Measurements from ENCODE around the gene SLC25A44.

The SLC25A44 gene

DNA sequence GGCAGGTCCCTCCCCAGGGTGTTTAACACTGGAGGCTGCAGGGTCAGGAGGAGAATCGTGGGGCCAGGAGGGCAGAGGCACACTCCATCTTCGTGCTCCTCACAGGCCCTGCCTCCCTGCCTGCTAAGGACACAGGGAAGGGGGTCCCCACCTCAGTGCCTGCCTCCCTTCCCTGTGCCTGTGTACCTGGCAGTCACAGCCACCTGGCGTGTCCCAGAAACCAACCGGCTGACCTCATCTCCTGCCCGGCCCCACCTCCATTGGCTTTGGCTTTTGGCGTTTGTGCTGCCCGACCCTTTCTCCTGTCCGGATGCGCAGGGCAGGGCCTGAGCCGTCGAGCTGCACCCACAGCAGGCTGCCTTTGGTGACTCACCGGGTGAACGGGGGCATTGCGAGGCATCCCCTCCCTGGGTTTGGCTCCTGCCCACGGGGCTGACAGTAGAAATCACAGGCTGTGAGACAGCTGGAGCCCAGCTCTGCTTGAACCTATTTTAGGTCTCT lies 47.5 kb downstream of the SLC25A44 start:
- DNase-seq (ENCODE audit: low spot score): no peak

DNA sequence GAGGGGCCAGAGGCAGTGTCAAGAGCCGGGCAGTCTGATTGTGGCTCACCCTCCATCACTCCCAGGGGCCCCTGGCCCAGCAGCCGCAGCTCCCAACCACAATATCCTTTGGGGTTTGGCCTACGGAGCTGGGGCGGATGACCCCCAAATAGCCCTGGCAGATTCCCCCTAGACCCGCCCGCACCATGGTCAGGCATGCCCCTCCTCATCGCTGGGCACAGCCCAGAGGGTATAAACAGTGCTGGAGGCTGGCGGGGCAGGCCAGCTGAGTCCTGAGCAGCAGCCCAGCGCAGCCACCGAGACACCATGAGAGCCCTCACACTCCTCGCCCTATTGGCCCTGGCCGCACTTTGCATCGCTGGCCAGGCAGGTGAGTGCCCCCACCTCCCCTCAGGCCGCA lies 48.0 kb downstream of the SLC25A44 start, which contains the start of gene BGLAP:
Gene BGLAP (plus strand): TSS at position 259 of the 400 bp plus-strand sequence. CDS start 48 bp downstream, at position 307.
- no peak for DNase-seq (ENCODE audit: low spot score)

DNA sequence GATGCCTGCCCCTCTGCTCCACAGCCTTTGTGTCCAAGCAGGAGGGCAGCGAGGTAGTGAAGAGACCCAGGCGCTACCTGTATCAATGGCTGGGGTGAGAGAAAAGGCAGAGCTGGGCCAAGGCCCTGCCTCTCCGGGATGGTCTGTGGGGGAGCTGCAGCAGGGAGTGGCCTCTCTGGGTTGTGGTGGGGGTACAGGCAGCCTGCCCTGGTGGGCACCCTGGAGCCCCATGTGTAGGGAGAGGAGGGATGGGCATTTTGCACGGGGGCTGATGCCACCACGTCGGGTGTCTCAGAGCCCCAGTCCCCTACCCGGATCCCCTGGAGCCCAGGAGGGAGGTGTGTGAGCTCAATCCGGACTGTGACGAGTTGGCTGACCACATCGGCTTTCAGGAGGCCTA lies 48.8 kb downstream of the SLC25A44 start:
- DNase-seq (ENCODE audit: low spot score): no peak

DNA sequence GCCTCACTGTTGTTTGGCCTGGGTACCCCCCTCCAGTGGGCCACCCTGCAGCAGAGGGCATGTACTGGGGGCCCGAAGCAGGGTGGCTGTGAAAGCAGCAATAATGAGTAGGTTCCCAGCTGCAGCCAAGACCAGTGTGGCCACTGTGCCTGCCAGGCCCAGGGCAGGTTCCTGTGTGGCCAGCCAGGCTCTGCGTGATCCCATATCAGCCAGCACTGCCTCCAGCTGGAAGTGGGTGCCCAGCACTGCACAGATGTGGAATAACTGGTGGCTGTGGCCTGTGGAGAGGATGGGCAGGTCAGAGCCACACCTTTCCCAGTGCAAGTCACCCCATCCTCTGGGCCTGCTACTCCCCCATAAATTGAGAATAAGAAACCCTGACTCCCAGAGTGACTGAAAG lies 50.2 kb downstream of the SLC25A44 start:
- no peak for DNase-seq (ENCODE audit: low spot score)

DNA sequence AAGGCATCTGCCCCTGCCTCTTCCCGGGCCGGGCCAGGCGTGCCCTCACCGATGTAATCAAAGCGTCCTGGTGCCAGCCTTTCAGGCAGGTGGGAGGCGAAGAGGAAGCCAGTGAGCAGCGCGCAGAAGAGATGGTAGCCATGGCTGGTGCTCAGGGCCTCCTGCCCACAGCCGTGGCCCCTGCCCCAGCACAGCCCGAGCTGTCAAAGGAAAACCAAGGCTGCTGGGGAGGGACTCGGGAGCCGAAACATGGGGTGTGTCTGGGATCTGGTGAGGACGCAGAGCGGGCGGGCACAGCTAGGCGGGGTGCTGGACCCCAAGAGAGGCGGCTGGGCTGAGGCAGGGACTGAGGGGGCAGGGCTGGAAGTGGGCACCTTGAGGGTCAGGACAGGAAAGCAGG lies 50.8 kb downstream of the SLC25A44 start:
- no peak for DNase-seq (ENCODE audit: low spot score)

DNA sequence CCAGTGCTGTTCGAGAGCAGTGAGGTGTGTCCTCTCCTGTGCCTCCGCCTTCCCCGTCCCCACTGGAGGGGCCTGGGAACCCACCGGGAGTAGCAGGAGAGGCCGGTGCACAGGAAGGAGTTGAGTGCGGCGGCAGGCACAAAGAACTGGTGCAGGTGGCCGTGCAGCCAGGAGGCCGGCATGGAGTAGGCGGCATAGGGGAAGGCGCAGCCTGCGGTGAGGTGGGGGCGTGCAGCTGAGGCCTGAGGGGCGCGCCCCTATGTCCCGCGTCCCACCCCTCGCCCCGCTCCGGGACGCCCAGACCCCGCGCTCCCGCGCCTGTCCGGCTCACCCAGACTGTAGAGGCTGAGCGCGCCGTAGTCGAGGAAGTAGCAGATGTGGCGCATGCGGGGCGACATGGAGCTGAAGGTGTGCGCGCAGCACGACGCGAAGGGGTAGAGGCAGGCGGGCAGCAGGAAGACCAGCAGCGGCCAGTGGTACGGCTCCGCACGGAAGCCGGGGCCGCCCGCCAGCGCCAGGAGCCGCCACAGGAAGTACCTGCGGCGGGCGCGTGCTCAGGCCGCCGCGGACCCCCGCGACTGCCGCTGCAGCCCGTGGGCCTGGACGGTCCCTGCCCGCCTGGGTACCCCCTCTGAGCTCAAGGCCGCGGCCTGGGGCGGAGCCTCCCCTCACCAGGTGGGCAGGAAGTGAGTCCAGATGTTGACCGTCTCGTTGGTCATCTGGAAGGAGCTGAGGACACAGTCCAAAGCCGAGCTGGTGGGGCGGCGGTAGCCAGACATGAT lies 51.7 kb downstream of the SLC25A44 start:
- no peak for DNase-seq (ENCODE audit: low spot score)

DNA sequence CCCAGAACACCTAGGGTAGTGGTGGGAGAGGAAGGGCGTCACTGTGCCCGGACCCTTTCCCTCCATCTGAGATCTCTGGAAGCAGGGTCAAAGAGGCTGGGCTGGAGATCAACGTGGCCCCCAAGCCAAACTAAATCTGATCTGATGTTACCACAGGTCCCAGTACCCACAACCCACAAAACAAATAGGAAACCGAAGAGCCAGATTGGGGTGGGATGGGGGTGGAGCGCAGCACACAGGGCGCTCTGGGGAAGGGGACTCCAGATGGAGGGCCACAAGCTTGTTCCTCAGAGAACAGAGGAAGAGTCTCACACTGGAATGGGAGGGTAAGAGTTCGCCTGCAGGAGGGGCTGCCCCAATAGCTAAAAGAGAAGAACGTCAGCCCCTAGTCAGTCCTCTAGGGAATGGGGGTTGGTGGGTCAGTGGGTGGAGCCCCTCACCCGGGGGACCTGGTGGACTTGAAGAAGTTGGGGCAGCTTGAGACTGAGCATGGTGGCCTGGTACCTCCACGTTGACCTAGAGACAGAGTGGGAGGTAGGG lies 52.4 kb downstream of the SLC25A44 start:
- no peak for DNase-seq (ENCODE audit: low spot score)

DNA sequence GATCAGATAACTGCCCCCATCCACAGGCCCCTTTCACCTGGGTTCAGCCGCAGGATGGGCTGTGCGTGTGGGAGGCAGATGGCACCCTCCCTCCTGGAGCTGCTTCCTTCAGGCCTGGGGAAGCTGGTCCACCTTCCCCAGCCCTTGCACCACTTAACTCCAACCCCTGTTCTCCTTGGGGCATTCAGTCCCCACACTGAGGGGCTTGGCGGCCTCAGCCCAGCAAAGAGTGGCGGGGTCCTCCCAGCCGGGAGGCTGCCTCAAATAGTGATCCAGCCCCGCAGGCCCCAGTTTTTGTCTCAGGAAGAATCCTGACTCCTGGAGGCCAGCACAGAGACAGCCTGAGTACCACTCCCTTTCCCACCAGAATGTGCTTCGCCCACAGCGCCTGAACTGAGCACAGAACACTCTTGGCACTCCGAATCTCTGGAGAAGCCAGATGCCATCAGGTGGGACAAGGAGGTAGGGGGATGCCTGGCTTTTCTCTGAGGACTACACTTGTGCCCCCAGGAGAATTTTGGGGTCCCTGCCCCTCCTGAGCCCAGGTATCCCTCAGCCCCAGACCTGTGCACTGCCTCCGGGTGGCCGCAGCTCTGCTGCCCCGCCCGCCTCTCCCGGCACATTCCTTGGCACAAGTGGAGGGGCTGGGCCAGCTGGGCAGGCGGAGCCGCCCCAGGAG lies 53.0 kb downstream of the SLC25A44 start:
- peak; percentile 32 for DNase-seq (ENCODE audit: low spot score)

DNA sequence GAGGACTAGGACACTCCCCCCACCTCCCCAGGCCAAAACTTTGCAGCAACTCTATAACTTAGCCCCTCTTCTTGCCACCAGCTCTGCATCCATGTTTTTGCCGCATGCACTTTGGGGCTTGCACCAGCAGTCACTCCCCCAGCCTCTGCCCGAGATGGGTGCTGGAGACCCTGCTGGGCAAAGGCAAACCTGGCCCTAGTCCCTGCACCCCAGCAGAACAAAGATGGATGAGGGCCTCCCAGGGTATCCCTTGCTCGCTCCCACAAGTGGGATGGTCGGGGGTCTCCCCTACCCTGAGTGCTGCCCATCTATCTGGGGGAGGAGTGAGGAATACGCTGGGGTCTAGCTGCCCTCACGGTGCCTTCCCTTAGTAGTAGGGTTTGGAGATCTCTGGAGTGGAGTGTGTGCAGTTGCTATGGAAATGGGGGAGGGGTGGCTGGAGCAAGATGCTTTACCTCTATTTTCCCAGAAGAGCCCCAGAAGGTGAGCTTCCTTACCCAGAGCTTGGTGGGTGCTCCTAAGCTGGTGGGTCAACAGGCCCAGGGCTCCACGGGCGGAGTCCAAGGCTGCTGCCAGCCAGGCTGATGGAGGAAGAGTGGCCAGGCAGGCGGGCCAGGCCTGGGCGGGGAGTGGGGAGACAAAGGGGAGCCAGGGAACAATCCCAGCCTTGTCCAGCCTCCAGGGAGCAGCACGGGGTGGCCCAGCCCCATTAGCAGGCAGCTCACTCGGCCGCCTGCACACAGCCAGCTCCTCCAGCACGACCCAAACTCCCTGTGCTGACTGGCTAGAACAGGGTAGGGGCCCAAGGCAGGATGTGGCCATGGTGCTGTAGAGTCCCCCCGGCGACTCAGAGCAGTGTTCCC lies 53.8 kb downstream of the SLC25A44 start, which contains the start of gene PAQR6:
Gene PAQR6 (minus strand): TSS at position 597 of the 863 bp plus-strand sequence. CDS start 1,325 bp downstream, outside the sequence.
- DNase-seq (ENCODE audit: low spot score): no peak

DNA sequence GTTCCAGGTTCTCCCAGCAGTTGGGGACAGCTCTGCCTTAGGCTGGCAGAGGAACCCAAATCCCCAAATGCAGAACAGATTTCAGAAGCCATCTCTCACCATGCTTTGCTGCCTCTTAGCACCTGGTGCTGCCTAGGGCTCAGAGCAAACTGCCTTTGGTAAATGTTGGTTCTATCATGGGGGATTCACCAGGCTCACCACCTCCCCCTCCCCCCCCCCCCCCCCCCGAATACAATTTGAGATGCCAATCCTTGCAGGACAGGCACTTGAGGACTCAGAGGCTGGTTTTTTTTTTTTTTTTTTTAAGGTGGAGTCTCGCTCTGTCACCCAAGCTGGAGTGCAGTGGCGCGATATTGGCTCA lies 54.4 kb downstream of the SLC25A44 start:
- DNase-seq (ENCODE audit: low spot score): no peak

DNA sequence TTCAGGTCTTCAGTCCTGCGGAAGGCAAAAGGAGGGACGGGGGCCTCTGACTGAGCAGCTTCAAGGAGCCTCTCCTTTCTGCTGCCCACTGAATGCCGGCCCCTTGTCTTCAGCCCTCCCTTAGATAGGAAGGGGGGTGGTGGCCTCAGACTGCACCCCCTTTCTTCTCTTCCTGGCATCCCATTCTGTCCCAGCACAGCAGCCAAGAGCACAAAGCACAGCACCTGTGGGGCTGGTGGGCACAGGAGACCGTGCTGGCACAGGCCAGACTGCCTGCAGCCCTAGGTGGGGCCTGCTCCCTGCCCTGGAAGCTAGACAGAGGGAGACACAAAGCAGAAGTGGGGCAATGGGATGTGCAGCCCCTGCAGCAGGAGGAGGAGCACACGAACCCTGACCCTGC lies 55.7 kb downstream of the SLC25A44 start:
- no peak for DNase-seq (ENCODE audit: low spot score)

DNA sequence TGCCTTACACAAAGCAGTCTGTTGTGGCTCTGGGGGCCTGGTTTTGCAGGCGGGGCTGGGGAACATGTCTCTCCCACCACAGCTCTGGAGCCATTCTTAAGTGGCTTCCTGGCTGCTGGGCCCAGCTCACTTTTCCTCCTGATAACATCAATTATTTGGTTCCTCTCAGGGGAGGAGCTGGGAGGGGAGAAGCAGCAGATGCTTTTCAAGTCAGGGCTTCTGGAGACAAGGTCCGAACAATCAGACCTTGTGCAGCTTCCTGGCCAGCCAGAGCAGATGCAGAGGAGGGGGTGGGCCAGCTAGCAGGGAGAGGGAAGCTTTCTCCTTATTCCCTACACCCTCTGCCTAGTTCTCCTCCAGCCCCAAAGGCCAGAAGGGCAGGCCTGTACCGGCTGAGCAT lies 57.6 kb downstream of the SLC25A44 start:
- no peak for DNase-seq (ENCODE audit: low spot score)

DNA sequence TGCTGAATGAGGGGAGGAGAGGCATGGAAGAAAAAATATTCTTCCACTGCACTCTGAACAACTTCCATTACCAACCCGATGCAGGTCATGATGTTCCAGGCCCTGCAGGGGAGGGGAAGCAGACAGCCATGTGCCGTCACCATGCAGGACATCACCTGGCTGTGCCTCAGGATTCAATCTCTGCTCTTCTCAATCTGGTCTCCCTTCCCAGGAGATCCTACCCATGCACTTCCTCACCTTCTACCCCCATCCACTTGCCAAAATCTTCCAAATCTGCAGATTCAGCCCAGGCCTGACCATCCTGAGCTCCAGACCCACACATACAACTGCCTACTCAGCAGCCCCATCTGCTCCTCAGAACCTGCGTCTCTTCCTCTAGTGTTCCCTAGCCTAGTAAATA lies 59.7 kb downstream of the SLC25A44 start:
- no peak for DNase-seq (ENCODE audit: low spot score)

DNA sequence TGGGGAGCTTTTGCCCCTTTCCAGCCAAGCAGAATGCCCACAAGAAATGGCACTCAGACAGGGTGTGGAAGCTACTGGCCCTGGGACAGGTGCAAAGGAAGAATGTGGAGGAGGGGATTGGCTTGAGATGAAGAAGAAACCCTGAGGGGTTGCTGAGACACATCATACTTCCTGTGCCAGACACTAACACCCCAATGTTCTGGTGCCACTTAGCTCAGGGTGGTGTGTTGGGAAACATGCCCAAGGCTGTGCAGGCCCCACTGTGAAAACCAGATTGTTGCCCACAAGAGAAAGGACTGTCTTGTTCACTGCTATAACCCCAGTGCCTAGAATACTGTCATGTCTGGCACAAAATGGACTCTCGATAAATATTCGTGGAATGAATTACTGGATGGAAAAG lies 63.8 kb downstream of the SLC25A44 start:
- no peak for DNase-seq (ENCODE audit: low spot score)

DNA sequence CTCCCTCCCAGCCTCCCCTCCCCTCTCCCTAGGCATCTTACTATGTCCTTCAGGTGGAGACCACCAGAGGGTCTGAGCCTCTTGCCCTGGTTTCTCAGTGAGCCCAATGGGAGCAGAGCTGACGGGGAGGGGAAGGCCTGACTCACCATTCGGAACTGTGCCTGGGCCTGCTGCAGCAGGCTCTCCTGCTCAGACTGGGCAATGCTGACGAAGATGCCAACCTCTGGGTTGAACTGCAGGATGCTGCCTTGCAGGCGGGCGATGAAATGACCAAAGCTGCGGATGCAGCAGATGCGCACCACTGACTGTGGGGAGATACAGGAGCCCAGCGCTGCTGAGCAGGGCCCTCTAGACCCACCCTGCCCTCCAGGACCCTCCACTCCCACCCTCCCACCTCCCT lies 65.0 kb downstream of the SLC25A44 start:
- DNase-seq (ENCODE audit: low spot score): no peak

DNA sequence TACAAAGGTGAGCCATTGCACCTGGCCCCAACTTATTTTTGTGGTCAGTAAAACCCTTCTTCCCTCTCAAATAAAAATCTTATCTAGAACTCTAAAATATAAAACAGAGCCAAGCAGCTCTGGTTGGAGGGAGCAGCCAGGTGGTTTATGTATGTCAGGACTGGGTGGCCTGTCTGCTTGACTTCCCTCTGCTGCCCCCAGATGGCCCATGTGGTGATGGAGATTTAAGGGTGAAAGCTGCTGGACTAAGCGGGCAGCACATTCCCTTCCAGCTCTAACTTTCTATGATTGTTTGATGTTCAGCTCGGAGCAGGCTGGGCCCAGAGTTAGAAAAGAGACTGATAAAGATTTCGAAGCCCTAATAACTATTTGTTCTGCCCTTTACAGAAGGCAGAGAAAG lies 65.9 kb downstream of the SLC25A44 start:
- no peak for DNase-seq (ENCODE audit: low spot score)

DNA sequence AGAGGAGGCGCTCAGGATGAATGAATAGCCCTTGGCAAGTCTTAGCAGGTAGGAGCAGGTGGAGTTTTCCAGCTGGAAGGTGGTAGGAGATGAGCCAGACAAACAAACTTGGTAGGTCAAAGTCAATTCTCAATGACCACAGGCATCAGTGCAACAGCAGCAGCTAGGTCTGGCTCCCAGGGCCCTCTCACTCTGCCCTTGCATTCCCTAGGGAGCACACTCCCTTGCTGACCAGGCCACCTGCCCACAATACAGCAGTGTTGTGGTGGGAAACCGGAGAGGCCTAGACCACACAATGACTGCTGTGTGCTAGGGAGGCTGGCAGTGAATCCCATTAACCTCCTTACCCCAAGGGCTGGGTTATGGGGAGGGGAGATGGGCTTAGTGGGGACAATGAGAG lies 67.0 kb downstream of the SLC25A44 start:
- no peak for DNase-seq (ENCODE audit: low spot score)
